Stimulated activated CD4-positive, alpha-beta T cell treated with anti-CD3 and anti-CD28 coated beads, Interleukin-2, amount 100 ng/mL, for 48 hours (primary cell): ENCODE data around the gene ZSCAN5A.
"Not testable (repeated sequence)": the region's sequence is repeated elsewhere in the genome, so short reads cannot be mapped to it uniquely, and the experiment has no call there.

ENCODE experiments used
- DNase-seq, 2 donors: peaks; one replicate each; pipeline ENCODE4 v3.0.0-alpha.2; 2020

Gene ZSCAN5A

DNA sequence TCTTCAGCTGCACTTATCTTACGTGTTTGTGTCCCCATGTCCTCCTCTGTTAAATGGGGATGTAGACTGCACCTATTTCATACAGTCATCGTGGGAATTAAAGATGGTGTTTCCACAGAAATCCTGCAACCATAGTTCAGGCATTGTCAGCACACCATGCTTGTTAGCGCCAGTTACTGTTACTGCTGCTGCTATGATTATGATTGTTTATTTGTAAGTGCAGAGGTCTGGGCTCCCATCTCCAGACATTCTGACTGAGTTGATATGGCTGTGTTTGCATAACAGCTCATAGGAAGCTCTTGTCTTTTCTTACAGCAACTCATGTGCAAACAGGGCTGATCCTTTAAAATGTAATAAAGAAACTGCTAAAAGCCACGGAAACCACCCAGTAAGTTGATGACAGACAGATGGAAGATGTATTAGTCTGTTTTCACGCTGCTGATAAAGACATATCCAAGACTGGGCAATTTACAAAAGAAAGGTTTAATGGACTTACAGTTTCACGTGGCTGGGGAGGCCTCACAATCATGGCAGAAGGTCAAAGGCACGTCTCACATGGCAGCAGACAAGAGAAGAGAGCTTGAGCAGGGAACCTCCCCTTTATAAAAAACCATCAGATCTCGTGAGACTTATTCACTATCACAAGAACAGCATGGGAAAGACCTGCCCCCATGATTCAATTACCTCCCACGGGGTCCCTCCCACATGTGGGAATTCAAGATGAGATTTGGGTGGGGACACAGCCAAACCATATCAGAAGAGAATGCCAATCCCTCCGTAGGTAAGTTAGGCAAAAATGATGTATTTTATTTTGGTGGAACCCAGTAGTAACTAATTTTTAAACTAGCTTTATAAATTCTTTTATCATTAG, 1.6 kb downstream of the ZSCAN5A start:
- no peak for DNase-seq

DNA sequence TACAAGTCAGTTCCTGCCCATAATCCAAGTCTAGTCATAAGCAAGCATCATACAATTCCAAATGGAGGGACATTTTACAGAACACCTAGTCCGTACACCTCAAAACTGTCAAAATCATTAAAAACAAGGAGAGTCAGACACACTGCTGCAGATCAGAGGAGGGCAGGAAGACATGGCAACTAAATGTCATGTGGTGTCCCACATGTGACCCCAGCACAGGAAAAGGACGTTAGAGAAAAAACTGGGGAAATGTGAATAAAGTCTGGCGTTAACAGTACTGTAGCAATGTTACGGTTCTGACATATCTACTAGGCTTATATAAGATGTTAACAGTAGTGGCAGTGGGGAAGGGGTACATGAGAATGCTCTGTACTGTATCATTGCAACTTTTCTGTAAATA, 2.3 kb downstream of the ZSCAN5A start:
- DNase-seq: no peak

GRCh38 chr19:56310462-56310861, 4.2 kb downstream of the ZSCAN5A start:
- DNase-seq: no peak

DNA sequence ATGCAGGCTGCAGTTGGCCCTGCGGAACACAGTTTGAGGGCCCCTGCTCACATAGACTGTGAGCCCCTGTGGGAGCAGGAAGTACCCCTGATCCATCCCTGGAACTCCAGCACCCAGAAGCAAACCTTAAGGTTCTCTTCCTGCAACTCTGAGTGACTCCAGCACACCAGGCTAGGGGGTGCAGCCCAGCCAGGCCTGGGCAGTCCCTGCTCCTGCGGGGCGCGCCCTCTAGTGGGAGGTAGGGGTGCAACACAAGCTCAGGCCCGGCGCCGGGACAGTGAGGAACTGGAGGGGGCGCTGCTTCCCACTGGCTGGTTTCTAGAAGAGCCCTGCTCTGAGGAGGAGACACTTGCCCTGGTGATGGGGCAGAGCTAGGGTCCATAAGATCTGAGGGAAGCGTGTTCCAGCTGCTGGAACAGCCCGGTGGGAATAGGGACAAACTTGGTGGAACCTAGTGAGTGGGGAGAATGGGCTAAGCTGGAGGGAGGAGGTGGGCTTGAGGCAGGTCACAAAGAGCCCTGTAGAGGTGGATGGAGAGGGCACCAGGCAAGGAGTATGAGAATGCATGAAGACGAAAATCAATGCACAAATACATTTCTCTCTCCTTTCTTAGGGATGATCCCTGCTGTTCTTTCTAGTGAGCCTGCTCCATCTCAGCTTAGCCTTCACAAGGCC, 5.0 kb downstream of the ZSCAN5A start:
- DNase-seq: peak; percentile 55 to 73

DNA sequence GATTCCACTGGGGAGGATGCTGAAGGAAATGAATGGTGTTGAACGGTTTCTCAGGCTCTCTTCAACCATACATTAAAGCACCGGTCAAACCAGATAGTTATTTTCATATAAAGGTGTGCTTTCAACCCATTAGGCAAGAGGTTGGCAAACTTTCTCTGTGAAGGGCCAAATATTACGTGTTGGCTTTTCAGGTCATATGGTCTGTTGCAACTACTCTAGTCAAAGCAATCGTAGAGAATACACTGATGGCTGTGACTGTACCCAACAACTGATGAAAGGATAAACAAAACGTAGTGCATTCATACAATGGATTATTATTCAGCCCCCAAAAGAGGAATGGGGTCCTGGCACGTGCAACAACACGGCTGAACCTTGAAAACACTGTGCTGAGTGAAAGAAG, 5.8 kb downstream of the ZSCAN5A start:
- DNase-seq: no peak

- DNase-seq: not testable (repeated sequence)
Observed at GRCh38 chr19:56307062-56307461, 7.6 kb downstream of the ZSCAN5A start.

DNA sequence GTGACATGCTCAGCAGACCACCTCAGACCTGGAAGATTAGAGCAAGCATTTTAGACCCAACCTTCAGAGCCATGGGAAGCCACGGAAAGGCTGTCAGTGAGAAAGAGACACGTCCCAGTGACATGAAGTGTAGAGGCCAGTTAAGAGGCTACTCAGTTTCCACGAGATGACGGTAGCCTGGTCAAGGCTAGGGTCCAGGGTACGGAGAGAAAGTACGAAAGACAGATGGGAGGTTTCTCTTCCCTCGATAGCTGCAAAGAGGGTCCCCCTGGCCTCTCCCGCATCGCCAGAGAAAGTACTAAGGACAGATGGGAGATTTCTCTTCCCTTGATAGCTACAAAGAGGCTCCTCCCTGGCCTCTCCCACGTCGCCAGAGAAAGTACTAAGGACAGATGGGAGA, 8.6 kb downstream of the ZSCAN5A start:
- DNase-seq: no peak

GRCh38 chr19:56304243-56304642, 10.4 kb downstream of the ZSCAN5A start:
- DNase-seq: no peak

GRCh38 chr19:56301886-56302620, 12.6 kb downstream of the ZSCAN5A start:
- DNase-seq: no peak

DNA sequence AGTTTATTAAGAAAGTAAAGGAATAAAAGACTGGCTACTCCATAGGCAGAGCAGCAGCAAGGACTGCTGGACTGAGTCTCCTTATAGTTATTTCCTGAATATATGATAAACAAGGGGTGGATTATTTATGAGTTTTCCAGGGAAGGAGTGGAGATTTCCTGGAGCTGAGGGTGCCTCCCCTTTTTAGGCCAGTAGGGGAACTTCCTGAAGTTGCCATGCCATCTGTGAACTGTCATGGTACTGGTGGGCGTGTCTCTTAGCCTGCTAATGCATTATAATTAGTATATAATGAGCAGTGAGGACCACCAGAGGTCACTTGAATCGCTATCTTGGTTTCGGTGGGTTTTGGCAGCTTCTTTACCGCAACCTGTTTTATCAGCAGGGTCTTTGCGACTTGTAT, 13.5 kb downstream of the ZSCAN5A start:
- DNase-seq: no peak

DNA sequence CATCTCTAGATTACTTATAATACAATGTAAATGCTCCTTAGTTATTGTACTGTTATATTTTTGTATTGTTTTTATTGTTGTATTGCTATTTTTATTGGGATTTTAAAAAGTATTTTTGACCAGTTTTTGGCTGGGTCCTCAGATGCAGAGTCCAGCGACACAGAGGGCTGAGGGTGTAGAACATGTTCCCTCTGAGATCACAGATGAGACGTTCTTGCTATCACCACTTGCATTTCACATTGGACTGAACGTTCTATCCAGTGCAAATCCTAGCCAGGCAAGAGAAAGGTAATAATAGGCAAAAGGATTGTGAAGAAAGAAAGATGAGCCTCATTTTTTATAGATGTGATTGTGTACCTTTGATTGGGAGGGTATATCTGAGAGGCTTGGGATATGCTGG, 15.0 kb downstream of the ZSCAN5A start:
- DNase-seq: no peak

- DNase-seq: no peak
Observed at GRCh38 chr19:56297010-56297409, 17.6 kb downstream of the ZSCAN5A start.

DNA sequence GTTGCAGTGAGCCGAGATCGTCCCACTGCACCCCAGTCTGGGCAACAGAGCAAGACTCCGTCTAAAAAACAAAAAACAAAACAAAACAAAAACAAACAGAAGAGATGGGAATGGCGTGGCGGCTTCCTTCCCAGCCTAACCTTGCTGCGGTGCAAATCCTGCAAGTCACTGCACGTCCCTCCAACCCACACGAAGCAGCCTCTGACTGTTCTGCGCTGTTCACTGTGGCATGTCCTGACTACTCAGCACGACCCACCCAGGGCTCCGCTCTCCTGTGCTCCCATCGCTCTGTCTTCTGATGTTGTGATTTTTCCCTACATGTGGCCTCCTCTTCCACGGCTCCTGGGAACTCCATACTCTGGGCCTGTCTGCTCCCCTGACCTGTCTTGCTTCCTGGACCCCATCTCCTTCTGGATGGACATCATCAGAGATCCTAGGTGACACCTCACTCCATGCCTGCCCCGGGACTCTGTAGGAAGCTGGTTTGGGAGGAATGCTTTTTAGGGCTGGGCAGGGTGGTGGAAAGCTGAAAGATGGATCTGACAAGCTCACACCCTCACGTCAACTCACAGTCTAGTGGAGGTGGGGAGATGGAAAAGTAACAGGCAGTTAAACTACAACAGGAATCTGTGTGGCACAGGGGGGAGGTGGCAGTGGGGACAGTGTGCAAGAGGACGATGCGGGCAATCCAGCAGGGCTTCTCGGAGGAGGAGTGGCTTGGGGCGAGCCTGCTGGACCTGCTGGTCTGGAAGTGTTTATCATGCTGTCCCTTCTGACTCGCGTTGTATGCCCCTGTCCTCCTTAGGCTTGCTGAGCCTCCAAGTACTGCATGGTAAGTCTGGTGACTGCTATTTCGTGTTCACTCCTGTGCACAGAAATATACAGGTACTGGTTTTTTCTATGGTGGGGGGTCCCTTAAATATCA, 18.8 kb downstream of the ZSCAN5A start:
- no peak for DNase-seq

- DNase-seq: no peak
Observed at GRCh38 chr19:56294549-56294948, 20.1 kb downstream of the ZSCAN5A start.

GRCh38 chr19:56291867-56292266, 22.8 kb downstream of the ZSCAN5A start:
- no peak for DNase-seq

DNA sequence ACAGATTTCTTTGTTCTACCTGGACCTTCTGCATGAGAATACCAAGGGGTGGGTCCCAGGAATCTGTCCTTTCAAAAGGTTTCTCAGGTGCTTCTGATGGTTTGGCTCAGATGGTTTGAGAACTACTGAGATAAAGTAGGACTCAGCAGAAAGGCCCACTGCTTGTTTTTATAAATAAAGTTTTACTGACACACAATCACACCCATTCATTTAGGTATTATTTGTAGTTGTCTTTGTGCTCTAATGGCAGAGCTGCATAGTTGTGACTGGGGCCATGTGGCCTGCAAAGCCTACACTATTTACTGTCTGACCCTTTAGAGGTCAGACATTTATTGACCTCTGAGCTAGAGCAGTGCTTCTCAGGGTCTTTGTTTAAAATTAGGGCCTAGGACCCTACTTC, 24.5 kb downstream of the ZSCAN5A start:
- no peak for DNase-seq

- no peak for DNase-seq
Observed at GRCh38 chr19:56284746-56285145, 29.9 kb downstream of the ZSCAN5A start.

DNA sequence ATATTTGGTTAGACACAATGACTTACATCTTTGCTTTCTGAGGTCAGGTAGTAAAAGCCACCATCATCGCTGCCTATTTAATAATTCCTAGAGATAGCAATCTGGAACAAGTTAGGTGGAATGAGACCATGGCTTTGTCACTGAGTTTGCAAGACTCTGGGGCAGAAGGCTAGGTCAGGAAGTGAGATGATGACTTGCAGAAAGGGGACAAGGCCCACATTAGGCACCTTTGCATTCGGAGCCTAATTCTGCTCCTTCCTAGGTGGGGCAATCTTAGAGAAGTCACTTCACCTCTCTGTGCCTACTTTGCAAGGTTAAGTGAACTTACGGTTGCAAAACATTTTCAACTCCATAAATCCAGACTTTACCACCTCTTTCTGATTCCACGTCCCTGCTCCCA, 31.8 kb downstream of the ZSCAN5A start:
- DNase-seq: no peak

DNA sequence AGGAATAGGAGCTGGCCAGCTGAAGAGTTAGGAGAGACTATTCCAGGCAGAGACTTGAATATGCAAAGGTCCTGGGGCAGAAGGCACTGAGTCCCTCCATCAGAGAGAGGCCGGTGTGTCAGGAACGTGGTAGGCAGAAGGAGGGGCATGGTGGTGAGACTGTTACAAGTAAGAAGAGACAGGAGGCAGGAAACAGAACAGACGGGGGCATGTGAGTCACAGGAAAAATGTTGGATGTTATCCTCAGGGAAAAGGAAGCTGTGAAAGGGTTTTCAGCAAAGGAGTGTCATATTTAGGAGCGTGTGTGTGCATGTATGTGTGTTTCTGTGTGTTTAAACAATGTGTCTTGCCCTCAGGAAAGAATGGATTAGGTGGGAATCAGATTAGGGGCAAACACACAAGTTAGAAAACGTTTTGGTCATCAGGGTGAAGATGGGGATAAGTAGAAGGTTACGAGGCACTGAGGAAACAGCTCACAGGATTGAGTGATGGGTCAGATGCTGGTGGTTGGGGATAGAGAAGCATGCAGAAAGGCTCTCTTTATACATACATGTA, 41.0 kb downstream of the ZSCAN5A start:
- no peak for DNase-seq

GRCh38 chr19:56272161-56272798, 42.4 kb downstream of the ZSCAN5A start, which contains the start of gene EDDM13:
Gene EDDM13 (plus strand): TSS chr19:56272748. CDS start chr19:56272835, 87 bp downstream.
- DNase-seq: no peak

DNA sequence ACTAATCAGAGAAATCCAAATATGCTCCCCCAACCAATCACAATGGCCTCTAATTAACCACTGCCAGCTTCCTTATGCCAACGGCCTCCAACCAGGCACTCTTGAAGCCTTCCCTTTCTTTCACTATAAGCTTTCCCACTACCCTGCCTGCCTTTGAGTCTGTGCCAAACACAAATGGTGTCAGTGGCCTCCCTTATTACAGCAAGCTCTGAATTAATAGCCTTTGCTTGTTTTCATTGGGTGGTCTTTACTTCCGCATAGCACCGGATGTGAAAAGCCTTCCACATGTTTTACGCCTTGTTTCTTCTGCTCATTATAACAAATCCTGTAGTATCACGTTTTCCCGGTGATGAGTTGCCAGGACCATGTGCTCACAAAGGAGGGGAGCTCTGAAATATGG, 43.5 kb downstream of the ZSCAN5A start:
- no peak for DNase-seq

GRCh38 chr19:56270676-56271075, 44.0 kb downstream of the ZSCAN5A start:
- DNase-seq: no peak
